H1 (cell line): ENCODE results near the gene HS3ST5. TPM values are rescaled to one million over a fixed set of nuclear protein-coding genes. Genes with fewer than 3 reads are reported as not detected.

ENCODE experiments used
- CTCF ChIA-PET: fragments of 300-600 bp; sonication (Branson Sonifier 250); formaldehyde crosslinking; loops from one replicate; lab custom pipeline; 2021; ENCODE audit not compliant: partially characterized antibody; lab: Charles Lee
- POLR2A ChIA-PET: fragments of 300-600 bp; sonication (Branson Sonifier 250); formaldehyde crosslinking; loops from one replicate; lab custom pipeline; 2021; ENCODE audit warnings: inconsistent platforms; ENCODE audit not compliant: partially characterized antibody; lab: Charles Lee
- DNase-seq, 2 experiments: peaks; one replicate each; pipeline versions ENCODE4 v3.0.0 to v3.0.0-alpha.2; 2010 to 2022; ENCODE audit warnings: low spot score in 2 of 2, low read depth in 1 of 2, mixed read lengths in 1 of 2
- FAIRE-seq: peaks from 2 replicates; lab custom pipeline; 2011; peaks lifted over from hg19 to GRCh38; lab: Jason Lieb, UNC
- H2AFZ ChIP-seq: 2 replicates; pipeline ENCODE4 v1.8.1; 2012; ENCODE audit warnings: low read length, inconsistent platforms
- H2AK5ac ChIP-seq: 2 replicates; pipeline ENCODE4 v1.6.1; 2013; ENCODE audit warnings: low read depth, low read length
- H2BK120ac ChIP-seq: replicated peaks from 2 replicates; pipeline ENCODE3; 2013; ENCODE audit warnings: low read depth, low read length, inconsistent platforms
- H2BK12ac ChIP-seq: 2 replicates; pipeline ENCODE4 v1.6.1; 2013; ENCODE audit warnings: low read depth, low read length
- H2BK15ac ChIP-seq: 2 replicates; pipeline ENCODE4 v1.6.1; 2013; ENCODE audit warnings: low read length
- H2BK20ac ChIP-seq: 2 replicates; pipeline ENCODE4 v1.6.1; 2013; ENCODE audit warnings: low read length
- H2BK5ac ChIP-seq: 2 replicates; pipeline ENCODE4 v1.6.1; 2013; ENCODE audit warnings: low read depth, low read length
- H3K14ac ChIP-seq: 2 replicates; pipeline ENCODE4 v1.6.1; 2013; ENCODE audit warnings: inconsistent platforms; ENCODE audit not compliant: insufficient read length
- H3K18ac ChIP-seq: 2 replicates; pipeline ENCODE4 v1.6.1; 2013; ENCODE audit warnings: low read length; ENCODE audit errors: extremely low read depth
- H3K23ac ChIP-seq: 2 replicates; pipeline ENCODE4 v1.6.1; 2013; ENCODE audit warnings: inconsistent platforms; ENCODE audit not compliant: insufficient read length
- H3K23me2 ChIP-seq: 2 replicates; pipeline ENCODE4 v1.6.1; 2013; ENCODE audit warnings: low read depth, low read length
- H3K27ac ChIP-seq: 2 replicates; pipeline ENCODE4 v1.6.1; 2011; ENCODE audit warnings: low read depth, low read length, inconsistent platforms
- H3K27me3 ChIP-seq, 4 experiments: replicated peaks in 1 of 4; 1 replicate in 1 of 4; 2 replicates in 3 of 4; pipeline versions ENCODE4 v1.6.1 to v1.8.1; 2011 to 2013; ENCODE audit warnings: low read length in 3 of 4, mild to moderate bottlenecking in 3 of 4, inconsistent platforms in 2 of 4, mixed read lengths in 2 of 4, moderate library complexity in 1 of 4; ENCODE audit not compliant: control insufficient read depth in 3 of 4, insufficient read depth in 3 of 4; ENCODE audit errors: extremely low read depth in 1 of 4
- H3K36me3 ChIP-seq, 4 experiments: 2 replicates each; pipeline versions ENCODE4 v1.6.1 to v1.8.1; 2011 to 2013; ENCODE audit warnings: mild to moderate bottlenecking in 4 of 4, low read length in 3 of 4, moderate library complexity in 2 of 4, control low read depth in 1 of 4, inconsistent platforms in 1 of 4; ENCODE audit not compliant: insufficient read depth in 4 of 4, control insufficient read depth in 2 of 4
- H3K4ac ChIP-seq: replicated peaks from 2 replicates; pipeline ENCODE3; 2013; ENCODE audit warnings: low read length, low read depth, mixed read lengths, inconsistent platforms; ENCODE audit not compliant: insufficient read length
- H3K4me1 ChIP-seq, 4 experiments: replicated peaks in 1 of 4; 1 replicate in 1 of 4; 2 replicates in 3 of 4; pipeline versions ENCODE4 v1.6.1 to v1.8.1; 2011 to 2013; ENCODE audit warnings: low read length in 3 of 4, inconsistent platforms in 2 of 4, mixed read lengths in 1 of 4; ENCODE audit not compliant: insufficient read depth in 4 of 4, control insufficient read depth in 3 of 4
- H3K4me2 ChIP-seq, 2 experiments: 2 replicates each; pipeline versions ENCODE4 v1.6.1 to v1.8.1; 2011 to 2013; ENCODE audit warnings: low read depth in 2 of 2, low read length in 2 of 2, control low read depth in 1 of 2, inconsistent platforms in 1 of 2, mild to moderate bottlenecking in 1 of 2; ENCODE audit not compliant: insufficient read depth in 1 of 2
- H3K4me3 ChIP-seq, 4 experiments: fragments of 200-600, 300-600 bp in 1 of 4; sonication (generic), shearing (Covaris generic), sonication (Bioruptor Twin) in 1 of 4; 2 replicates each; pipeline versions ENCODE4 v1.5.1 to v1.8.1; 2011 to 2016; ENCODE audit warnings: low read length in 4 of 4, low read depth in 3 of 4, control low read depth in 2 of 4, inconsistent platforms in 2 of 4, mild to moderate bottlenecking in 2 of 4, mixed read lengths in 1 of 4, moderate library complexity in 1 of 4; ENCODE audit not compliant: insufficient read depth in 2 of 4; ENCODE audit errors: extremely low read depth in 1 of 4
- H3K56ac ChIP-seq: replicated peaks from 2 replicates; pipeline ENCODE3; 2013; ENCODE audit warnings: low read depth, mild to moderate bottlenecking, mixed read lengths, low read length, inconsistent platforms; ENCODE audit not compliant: insufficient read length
- H3K79me1 ChIP-seq: 2 replicates; pipeline ENCODE4 v1.6.1; 2013; ENCODE audit warnings: low read depth, low read length, control low read depth
- H3K79me2 ChIP-seq, 2 experiments: 2 replicates each; pipeline versions ENCODE4 v1.6.1 to v1.8.1; 2012 to 2013; ENCODE audit warnings: low read length in 2 of 2, mild to moderate bottlenecking in 2 of 2, inconsistent platforms in 1 of 2; ENCODE audit not compliant: insufficient read depth in 2 of 2, control insufficient read depth in 1 of 2
- H3K9ac ChIP-seq, 4 experiments: replicated peaks in 1 of 4; 1 replicate in 1 of 4; 2 replicates in 3 of 4; pipeline versions ENCODE4 v1.6.1 to v1.8.1; 2011 to 2013; ENCODE audit warnings: low read depth in 3 of 4, low read length in 3 of 4, control low read depth in 2 of 4, mild to moderate bottlenecking in 2 of 4, moderate library complexity in 2 of 4, inconsistent platforms in 1 of 4; ENCODE audit errors: extremely low read depth in 1 of 4
- H3K9me3 ChIP-seq, 2 experiments: 2 replicates each; pipeline versions ENCODE4 v1.6.1 to v1.8.1; 2012 to 2013; ENCODE audit warnings: mild to moderate bottlenecking in 2 of 2, moderate library complexity in 2 of 2, control low read depth in 1 of 2, inconsistent platforms in 1 of 2, low read depth in 1 of 2, low read length in 1 of 2, mixed read lengths in 1 of 2; ENCODE audit not compliant: insufficient read depth in 2 of 2
- H4K20me1 ChIP-seq, 2 experiments: replicated peaks in 1 of 2; 2 replicates each; pipeline versions ENCODE3 to v1.8.1; 2011 to 2013; ENCODE audit warnings: inconsistent platforms in 2 of 2, low read length in 2 of 2, mild to moderate bottlenecking in 1 of 2; ENCODE audit not compliant: insufficient read depth in 2 of 2, control insufficient read depth in 1 of 2
- H4K5ac ChIP-seq: 2 replicates; pipeline ENCODE4 v1.6.1; 2013; ENCODE audit warnings: low read length, low read depth, mixed read lengths, inconsistent platforms; ENCODE audit not compliant: insufficient read length
- H4K8ac ChIP-seq: 2 replicates; pipeline ENCODE4 v1.8.0; 2013; ENCODE audit warnings: mild to moderate bottlenecking, moderate library complexity, low read length, inconsistent platforms; ENCODE audit not compliant: insufficient read depth; ENCODE audit errors: extremely low read depth
- H4K91ac ChIP-seq: replicated peaks from 2 replicates; pipeline ENCODE3; 2013; ENCODE audit warnings: low read length, mixed read lengths, inconsistent platforms; ENCODE audit not compliant: insufficient read length
- CEBPB ChIP-seq: IDR thresholded peaks from 2 replicates; pipeline ENCODE4 v1.6.1; 2012; ENCODE audit warnings: low read depth, low read length
- EP300 ChIP-seq, 2 experiments: IDR thresholded peaks; 1 replicate in 1 of 2; 2 replicates in 1 of 2; pipeline ENCODE4 v1.6.1; 2011 to 2012; ENCODE audit warnings: low read depth in 2 of 2, low read length in 2 of 2, mild to moderate bottlenecking in 2 of 2, borderline replicate concordance in 1 of 2, inconsistent platforms in 1 of 2, moderate library complexity in 1 of 2
- KDM4A ChIP-seq: IDR thresholded peaks from one replicate; pipeline ENCODE4 v1.7.1; 2012; ENCODE audit warnings: low read depth, mild to moderate bottlenecking, moderate library complexity, low read length, inconsistent platforms; ENCODE audit not compliant: severe bottlenecking
- PHF8 ChIP-seq: fragments of 200-600 bp; sonication (generic); conservative IDR thresholded peaks from 2 replicates; pipeline ENCODE4 v1.7.1; 2012; ENCODE audit warnings: low read depth, mild to moderate bottlenecking, inconsistent platforms, low read length, moderate library complexity
- POLR2AphosphoS5 ChIP-seq: IDR thresholded peaks from 2 replicates; pipeline ENCODE4 v1.6.1; 2011; ENCODE audit warnings: low read depth, low read length
- SAP30 ChIP-seq: fragments of 300-600 bp; sonication (generic); IDR thresholded peaks from 2 replicates; pipeline ENCODE4 v1.7.1; 2012; ENCODE audit warnings: low read length, moderate library complexity, mild to moderate bottlenecking, inconsistent platforms; ENCODE audit not compliant: insufficient read depth, insufficient replicate concordance
- TBP ChIP-seq: IDR thresholded peaks from 2 replicates; pipeline ENCODE4 v1.6.1; 2011; ENCODE audit warnings: low read depth, low read length, improper control_type of control experiment
- WGBS, 2 experiments: shearing (Covaris generic) in 1 of 2; methylation state at CpG; one replicate each; pipeline versions ENCODE4 v1.1.6 to v1.1.7; 2013 to 2015; ENCODE audit warnings: low lambda C conversion rate in 2 of 2, mixed read lengths in 2 of 2, inconsistent platforms in 1 of 2, low coverage in 1 of 2, missing lambda C conversion rate in 1 of 2; ENCODE audit not compliant: insufficient replicate concordance in 2 of 2, insufficient coverage in 1 of 2, insufficient read length in 1 of 2; ENCODE audit errors: extremely low coverage in 1 of 2, missing lambda C conversion rate in 1 of 2; 5-methylcytosine and 5-hydroxymethylcytosine counted together
- polyA plus RNA-seq, 7 experiments: library from polyadenylated mRNA; depleted of rRNA in 3 of 7; stranded (reverse) in 5 of 7; unstranded in 2 of 7; fragments of >200 nt in 5 of 7; fragments of 200-250 nt in 2 of 7; gene quantifications; 1 replicate in 5 of 7; 2 replicates in 1 of 7; 4 replicates in 1 of 7; pipeline versions ENCODE4 v1.2.1 to v1.2.3, GENCODE V29; 2011 to 2013; ENCODE audit warnings: missing spikeins in 2 of 7, mixed read lengths in 2 of 7
- total RNA-seq: library from RNA; stranded (reverse); fragmentation: NEBNext Ultra II Directional; extraction: Animal tissue kit (Norgen Biotek cat#: 25700); gene quantifications from 2 replicates; pipeline ENCODE4 v1.2.1, GENCODE V29; 2021

HS3ST5 gene
- total and polyA plus RNA-seq, 2 of the 8 experiments (the other 6 are each of a cell fraction or from before 2014, with no cell fraction given) = 1.2 to 9.9 TPM

DNA sequence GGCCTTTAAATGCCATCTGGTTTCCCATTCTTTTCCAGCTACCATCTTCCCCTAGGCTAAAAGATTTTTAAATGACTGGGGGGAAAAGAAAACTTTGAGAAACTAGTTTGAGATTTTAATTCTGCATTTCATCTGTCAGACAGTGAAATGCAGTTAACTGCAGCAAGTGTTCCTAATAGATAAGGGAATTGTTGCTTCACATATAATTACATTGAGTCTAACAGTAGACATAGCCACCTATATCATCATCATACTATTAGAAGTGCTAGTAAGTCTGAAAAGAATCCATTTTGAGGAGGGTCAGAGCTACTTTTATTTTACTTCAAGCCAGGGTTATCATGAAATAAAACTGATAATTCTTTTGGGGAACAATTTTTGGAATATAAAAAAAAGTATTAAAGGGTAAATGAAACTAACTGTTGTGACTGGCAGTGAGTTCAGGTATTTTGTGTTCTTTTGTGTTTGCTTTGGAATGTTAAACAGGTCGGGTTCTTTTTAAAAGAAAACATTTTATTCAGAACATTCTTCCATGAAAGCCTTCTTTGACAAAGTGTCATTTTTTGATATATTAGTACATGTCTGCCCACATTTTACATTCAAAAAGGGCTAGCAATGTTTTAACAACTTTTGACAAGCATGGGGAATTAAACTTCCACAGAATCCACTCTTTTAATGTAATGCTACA is 170.1 kb downstream of the HS3ST5 start:
- no peak for DNase-seq
- CTCF ChIA-PET = interaction anchor here (0.8 to 1.8 kb wide), 5 partner anchors 8 to 179 kb away, joined by 3 to 7 read pairs (median 4); no protein-coding TSS in a partner anchor
- TF ChIP-seq CEBPB (no peak), SAP30 (no peak), EP300 (IDR thresholded peaks at IDR 0.05; ENCODE audit: borderline replicate concordance in 1 of 2, low read depth in 2 of 2, low read length in 2 of 2) (no peak), POLR2AphosphoS5 (no peak), KDM4A (no peak), PHF8 (no peak), TBP (no peak)

More for the DNA sequence above, 170.1 kb downstream of the HS3ST5 start:
- Histone ChIP-seq H3K27me3 (no peaks in the 10 kb centered on the region), H2BK15ac (no peak overlapping the region), H3K18ac (no peak overlapping the region), H2BK120ac (no peak overlapping the region), H3K23ac (no peak overlapping the region), H3K36me3 (peaks cover 0 to 7% (median 0%) of the 10 kb centered on the region in 4 experiments; a peak in 2 of 8 replicates), H4K8ac (no peak overlapping the region), H3K56ac (no peak overlapping the region), H2AFZ (no peak overlapping the region), H2BK20ac (no peak overlapping the region), H4K5ac (peak overlapping the region; percentile 74), H4K20me1 (no peaks in the 10 kb centered on the region), H3K27ac (no peak overlapping the region), H3K79me2 (no peaks in the 10 kb centered on the region), H3K23me2 (no peaks in the 10 kb centered on the region), H3K4me3 (no peak overlapping the region), H3K4ac (no peak overlapping the region), H3K9ac (no peak overlapping the region), H3K4me2 (no peak overlapping the region), H2BK5ac (no peak overlapping the region), H3K14ac (no peak overlapping the region), H3K9me3 (no peaks in the 10 kb centered on the region), H3K4me1 (peaks cover 0 to 15% (median 7%) of the 10 kb centered on the region in 4 experiments; a peak in 6 of 7 replicates), H4K91ac (no peak overlapping the region), H2AK5ac (no peak overlapping the region), H2BK12ac (no peak overlapping the region), H3K79me1 (no peaks in the 10 kb centered on the region)
- POLR2A ChIA-PET = no interaction called here
- no peak for FAIRE-seq
- WGBS, 2 experiments = 79% methylated on average over 1 of the region's 1 CpG; no CpG with 5 or more reads in 1 of the 2 experiments
